NCI-H748 (cell line): ENCODE data around the gene GRIK4.

Experiments
- DNase-seq: peaks from one replicate; lab custom pipeline; 2025; ENCODE audit not compliant: unreplicated experiment; lab: John Stamatoyannopoulos, UW

Gene GRIK4

GRCh38 chr11:120964857-120965256 is 453.3 kb downstream of the GRIK4 start:
- no peak for DNase-seq

DNA sequence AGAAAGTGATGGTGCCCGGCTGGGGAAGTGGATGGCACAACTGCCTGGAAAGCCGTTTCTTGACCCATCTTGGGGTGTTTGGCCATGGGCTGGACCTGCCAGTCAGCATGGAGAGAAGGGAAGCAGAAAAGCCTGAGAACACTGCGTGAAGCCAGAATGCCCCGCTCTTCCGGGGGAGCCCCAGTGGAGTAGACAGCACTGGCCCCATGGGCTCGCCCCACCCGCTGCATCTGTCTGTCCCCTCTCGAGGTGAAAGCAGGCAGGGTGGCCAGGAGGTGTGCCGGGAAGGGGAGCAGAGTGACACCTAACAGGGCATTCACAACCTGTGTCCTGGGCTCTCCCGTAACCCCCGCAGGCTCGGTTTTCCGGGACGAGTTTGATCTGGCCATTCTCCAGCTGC is 455.3 kb downstream of the GRIK4 start:
- no peak for DNase-seq

DNA sequence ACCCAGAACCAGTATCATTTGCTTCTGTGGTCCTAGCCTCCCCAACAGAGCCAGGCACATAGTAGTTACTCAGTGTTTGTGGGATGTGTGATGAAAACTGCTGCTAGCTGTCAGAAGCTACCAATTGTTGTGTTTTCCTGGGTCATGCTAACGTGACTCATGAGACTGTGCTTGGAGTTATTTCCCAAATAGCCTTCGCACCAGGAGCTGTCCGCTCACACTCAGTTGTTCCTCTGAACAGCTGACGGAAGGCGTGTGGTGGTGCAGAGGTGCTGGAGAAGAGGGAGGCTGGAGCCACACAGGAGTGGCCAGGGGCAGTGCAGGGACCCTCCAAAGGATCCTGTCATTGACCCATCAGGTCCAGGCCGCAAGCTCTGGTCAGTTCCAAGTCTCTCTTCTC is 458.4 kb downstream of the GRIK4 start:
- DNase-seq = no peak

DNA sequence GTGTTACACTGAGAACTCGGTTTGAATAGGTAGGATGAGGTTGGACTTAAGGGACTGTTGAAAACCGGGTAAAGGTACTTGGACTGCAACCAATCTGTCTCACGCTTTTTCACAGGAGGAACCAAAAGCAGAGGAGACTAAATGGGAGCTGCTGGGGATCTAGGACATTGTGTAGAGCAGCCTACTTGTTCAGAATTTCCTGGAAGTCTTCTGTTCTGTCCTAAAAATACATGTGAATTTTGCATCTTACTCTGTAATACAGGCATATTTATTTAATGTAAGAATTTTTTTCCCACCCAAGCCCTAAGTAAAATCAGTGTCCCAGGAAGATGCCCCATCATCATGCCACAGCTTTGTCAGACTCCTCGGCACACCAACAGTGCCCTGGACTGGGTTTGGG is 460.3 kb downstream of the GRIK4 start:
- no peak for DNase-seq

DNA sequence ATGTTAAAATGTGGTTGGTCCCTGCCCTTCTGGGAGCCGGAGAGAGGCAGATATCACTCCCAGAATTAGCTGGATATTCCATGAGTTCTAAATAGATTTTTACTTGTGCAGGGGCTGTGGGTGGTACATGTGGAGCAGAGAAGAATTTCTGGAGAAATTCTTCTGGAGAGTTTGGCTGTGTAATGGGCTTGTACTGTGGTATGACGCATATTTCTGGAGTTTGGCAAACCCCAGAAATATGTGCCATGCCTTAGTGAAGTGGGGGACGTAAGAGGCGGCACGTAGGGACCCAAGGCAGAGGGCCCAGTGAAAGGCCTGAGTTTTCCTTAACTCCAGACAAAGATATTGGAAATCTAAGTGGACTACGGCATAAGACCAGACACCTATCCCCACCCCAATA is 461.1 kb downstream of the GRIK4 start:
- DNase-seq = no peak

- DNase-seq = no peak
These were observed 462.0 kb downstream of the GRIK4 start for GRCh38 chr11:120973501-120973900.

GRCh38 chr11:120974466-120974865 is 462.9 kb downstream of the GRIK4 start:
- no peak for DNase-seq

DNA sequence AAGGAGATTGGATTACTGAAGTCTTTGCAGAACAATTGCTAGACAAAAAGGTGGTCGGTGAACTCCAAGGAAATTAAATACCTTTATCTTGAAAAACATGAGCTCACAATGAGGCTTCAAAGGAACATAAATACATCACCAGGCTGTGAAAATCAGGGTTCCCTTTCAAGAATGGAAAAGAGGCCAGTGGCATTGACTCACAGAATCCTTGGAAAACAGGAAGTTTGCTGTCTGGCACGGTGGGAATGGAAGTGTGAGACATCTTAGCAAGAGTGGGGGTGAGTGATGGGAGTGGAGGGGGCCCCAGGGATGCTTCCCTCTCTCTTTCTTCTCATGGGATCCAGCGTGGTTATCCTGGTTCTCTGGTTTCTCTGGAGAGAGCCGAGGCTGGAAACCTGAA is 463.4 kb downstream of the GRIK4 start:
- no peak for DNase-seq

GRCh38 chr11:120977266-120978137 is 466.0 kb downstream of the GRIK4 start:
- DNase-seq = no peak

DNA sequence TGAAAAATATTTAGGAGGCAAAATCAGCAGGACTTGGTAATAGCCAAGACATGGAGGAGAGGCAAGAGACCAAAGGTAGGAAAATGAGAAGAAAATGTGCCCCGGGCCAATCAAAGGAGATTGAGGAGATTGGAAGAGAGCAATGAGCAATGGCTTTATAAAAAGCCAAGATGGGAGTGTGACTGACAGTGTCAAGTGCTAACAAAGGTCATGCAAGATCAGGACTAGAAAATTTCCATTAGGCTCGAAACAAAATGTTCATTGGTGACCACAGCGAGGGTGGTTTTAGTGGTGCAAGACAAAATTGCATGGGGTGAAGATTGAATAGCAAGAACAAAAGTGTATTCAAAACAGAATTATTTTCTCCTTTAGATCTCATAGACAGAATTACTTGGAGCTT is 467.2 kb downstream of the GRIK4 start:
- no peak for DNase-seq

DNA sequence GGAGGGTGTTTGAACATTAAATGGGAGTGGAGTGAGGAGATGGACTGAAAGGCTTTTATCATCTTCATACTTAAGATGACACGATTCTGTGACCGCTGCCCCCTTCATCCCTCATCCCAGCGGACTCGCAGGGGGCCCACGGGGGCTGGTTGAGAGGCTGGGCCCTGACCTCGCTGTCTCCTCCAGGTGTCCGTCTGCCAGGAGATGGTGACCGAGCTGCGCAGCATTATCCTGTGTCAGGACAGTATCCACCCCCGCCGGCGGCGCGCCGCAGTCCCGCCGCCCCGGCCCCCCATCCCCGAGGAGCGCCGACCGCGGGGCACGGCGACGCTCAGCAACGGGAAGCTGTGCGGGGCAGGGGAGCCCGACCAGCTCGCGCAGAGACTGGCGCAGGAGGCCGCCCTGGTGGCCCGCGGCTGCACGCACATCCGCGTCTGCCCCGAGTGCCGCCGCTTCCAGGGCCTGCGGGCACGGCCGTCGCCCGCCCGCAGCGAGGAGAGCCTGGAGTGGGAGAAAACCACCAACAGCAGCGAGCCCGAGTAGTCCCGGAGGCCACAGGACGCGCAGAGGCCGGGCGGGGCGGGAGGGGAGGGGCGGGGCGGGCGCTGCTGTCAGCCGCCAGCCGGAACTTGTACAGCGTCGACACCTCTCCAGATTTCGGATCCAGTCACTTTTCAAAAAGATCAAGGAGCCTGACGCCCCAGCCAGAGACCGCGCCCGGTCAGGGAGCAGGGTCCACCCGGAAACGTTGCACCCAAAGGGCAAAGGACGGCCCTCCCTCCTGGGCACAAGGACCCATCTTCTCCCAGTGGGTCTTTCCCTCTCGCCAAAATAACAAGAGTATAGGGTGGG is 474.4 kb downstream of the GRIK4 start:
- DNase-seq = peak; percentile 68

DNA sequence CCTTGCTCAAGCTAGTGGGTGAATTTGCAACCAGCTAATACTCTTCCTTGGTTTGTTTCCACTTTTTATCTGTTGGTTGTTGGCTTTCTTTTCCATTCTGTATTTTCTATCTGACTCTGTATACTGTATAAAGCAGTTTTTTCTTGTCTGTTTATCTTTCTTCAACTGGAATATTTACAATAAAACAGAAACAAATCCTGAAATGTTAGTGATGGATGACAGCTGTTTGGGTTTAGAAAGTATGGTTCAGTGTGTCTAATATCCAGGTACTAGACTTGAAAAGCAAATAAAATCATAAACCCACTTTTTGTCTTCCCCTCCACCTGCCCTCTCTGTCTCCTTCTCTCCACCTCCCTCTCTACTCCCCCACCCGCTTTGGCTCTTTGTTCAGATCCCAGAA is 477.1 kb downstream of the GRIK4 start:
- DNase-seq = no peak

DNA sequence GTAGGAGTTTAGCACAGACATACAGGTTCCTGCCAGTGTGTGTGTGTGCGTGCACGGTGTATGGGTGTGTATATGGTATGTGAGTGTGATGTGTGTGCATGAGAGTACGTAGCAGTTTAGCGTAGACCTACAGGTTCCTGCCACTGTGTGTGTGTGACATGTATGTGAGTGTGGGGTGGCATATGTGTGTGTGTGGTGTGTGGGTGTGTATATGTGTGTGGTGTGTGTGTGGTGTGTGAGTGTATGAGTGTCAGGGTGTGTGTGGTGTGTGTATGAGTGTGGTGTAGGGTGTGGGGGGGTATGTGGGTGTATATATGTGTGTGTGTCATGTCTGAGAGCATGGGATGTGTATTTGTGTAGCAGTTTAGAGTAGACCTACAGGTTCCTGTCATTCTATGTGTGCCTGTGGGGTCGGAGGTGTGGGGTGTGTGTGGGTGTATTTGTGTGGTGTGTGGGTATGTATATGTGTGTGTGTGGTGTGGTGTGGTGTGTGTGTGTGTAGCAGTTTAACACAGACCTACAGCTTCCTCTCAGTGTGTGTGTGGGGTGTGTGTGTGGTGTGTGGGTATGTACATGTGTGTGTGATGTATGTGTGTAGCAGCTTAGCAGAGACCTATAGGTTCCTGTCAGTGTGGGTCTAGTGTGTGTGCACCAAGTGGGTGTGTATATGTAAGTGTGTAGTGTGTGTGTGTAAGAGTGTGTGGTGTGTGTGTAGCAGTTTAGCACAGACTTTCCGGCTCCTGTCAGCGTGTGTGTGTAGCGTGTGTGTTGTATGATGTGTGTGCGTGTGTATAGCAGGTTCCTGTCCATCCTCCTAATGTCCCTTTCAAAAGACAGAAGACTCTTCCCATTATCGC is 480.5 kb downstream of the GRIK4 start:
- DNase-seq = no peak

GRCh38 chr11:120994091-120994859 is 482.7 kb downstream of the GRIK4 start:
- no peak for DNase-seq

DNA sequence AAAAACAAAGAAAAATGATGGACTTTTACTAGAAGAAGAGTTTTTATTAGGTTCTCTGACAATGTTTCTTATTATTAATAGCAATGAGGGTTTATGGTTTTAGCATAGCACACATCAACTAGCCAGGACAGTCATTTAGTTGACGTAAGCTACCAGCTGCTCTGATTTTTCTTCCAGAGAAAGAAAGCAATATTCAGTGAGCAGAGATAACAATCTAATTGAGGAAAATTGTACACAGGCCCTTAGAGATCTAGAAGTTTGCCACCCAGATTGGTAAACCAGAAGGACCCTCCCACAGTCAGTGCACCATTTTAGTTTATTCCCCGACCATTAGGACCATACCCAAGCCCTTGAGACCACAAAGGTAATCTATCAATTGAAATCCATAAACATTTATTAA is 483.6 kb downstream of the GRIK4 start:
- DNase-seq = no peak

DNA sequence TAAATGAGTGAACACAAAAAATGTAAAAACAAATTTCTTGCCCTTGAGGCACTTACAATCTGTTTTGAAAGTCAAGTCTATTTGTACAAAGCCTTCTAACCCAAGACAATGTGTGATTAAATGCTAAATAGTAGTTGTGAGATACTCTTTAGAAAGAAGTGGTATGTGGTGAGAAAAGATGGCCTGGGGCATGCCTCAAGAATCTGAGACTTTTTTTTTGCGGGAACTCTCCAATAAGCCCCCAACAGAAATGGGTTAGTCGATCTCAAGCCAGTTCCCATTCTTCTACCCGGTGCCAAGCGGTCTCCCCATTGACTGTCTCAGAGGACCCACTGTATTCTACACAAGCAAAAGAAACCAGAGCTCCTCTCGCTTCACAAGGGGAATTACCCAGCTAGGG is 485.4 kb downstream of the GRIK4 start:
- no peak for DNase-seq

DNA sequence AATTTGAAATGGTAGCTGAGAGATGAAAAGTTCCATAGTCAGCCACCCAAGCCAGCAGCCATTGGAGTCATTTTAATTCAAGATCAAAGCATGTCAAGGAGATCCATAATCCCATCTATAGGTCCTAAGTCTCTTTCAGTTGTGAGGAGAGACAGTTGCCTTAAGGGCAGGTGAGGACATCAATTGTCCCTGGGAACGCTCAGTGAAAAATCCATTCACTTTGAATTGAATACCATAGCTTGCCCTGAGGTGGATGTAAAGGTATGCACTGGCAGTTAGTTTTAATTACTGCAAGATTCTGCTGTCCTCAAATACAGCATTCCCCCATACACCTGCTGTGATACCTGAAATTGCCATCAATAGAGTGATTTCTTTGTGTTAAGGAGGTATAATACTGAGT is 487.0 kb downstream of the GRIK4 start:
- DNase-seq = no peak

GRCh38 chr11:121004206-121004840 is 492.8 kb downstream of the GRIK4 start:
- DNase-seq = no peak

GRCh38 chr11:121006922-121007321 is 495.4 kb downstream of the GRIK4 start:
- DNase-seq = no peak

- no peak for DNase-seq
These were observed 497.0 kb downstream of the GRIK4 start for GRCh38 chr11:121008551-121008950.
